Ovary (tissue), 9 donors: ENCODE data around the gene NAV2. TPM values are rescaled to one million over a fixed set of nuclear protein-coding genes. Genes with fewer than 3 reads are reported as not detected.

Experiments
- DNase-seq, 5 donors: peaks; one replicate each; pipeline ENCODE4 v3.0.0-alpha.2; 2019 to 2020
- H3K27ac ChIP-seq, 2 donors: fragments of 200-600 bp; one replicate each; pipeline versions ENCODE4 v1.5.1 to v1.8.0; 2019 to 2022
- H3K27me3 ChIP-seq: fragments of 200-600 bp; one replicate; pipeline ENCODE4 v1.8.0; 2022
- H3K36me3 ChIP-seq: fragments of 200-600 bp; sonication (generic); one replicate; pipeline ENCODE4 v1.5.1; 2019
- H3K4me1 ChIP-seq: one replicate; pipeline ENCODE4 v1.8.1; 2013; ENCODE audit warnings: mild to moderate bottlenecking, moderate library complexity; ENCODE audit not compliant: insufficient read depth
- H3K4me3 ChIP-seq: fragments of 200-600 bp; sonication (generic); one replicate; pipeline ENCODE4 v1.5.1; 2017
- H3K9me3 ChIP-seq, 2 donors: fragments of 200-600 bp in 1 of 2; sonication (generic) in 1 of 2; one replicate each; pipeline versions ENCODE4 v1.5.1 to v1.8.1; 2013 to 2019; ENCODE audit warnings: mild to moderate bottlenecking in 1 of 2, moderate library complexity in 1 of 2
- EP300 ChIP-seq: sonication (generic); formaldehyde crosslinking; IDR thresholded peaks from one replicate; pipeline ENCODE4 v1.6.1; 2017; ENCODE audit warnings: antibody characterized with exemption
- POLR2A ChIP-seq: fragments of 450-650 bp; IDR thresholded peaks from one replicate; pipeline ENCODE4 v1.6.1; 2017; ENCODE audit warnings: antibody characterized with exemption, mild to moderate bottlenecking, moderate library complexity
- WGBS, 3 donors: extraction: QIAGEN DNeasy Blood & Tissue Kit in 1 of 3; methylation state at CpG; one replicate each; pipeline versions ENCODE4 v1.1.5 to v1.1.7; 2013 to 2017; 5-methylcytosine and 5-hydroxymethylcytosine counted together
- intact Hi-C, 4 donors: fragments of 100-400 bp; cut with DNase I; formaldehyde crosslinking; loops; one replicate each; pipeline versions ENCODE4 v1.11.0 to v1.15.1; 2022 to 2023
- polyA plus RNA-seq, 2 donors: library from polyadenylated mRNA; stranded (reverse); fragments of 200-250 nt in 1 of 2; fragments of 350-450 nt in 1 of 2; fragmentation: Illumina TruSeq in 1 of 2; extraction: RNeasy Lipid Tissue Mini Kit (QIAGEN cat#74804) in 1 of 2; gene quantifications; one replicate each; pipeline ENCODE4 v1.2.3, GENCODE V29; 2013 to 2014
- total RNA-seq, 7 donors: library from RNA; depleted of rRNA in 2 of 7; stranded (reverse); fragments of >200 nt in 2 of 7; fragmentation: NEBNext Ultra II Directional in 3 of 7; extraction: Animal tissue kit (Norgen Biotek cat#: 25700) in 3 of 7; gene quantifications; one replicate each; pipeline versions ENCODE4 v1.1.0 to v1.2.4, GENCODE V29; 2016 to 2023
- TF ChIP-seq, protein P1 (sequence below), 3 donors: fragments of 450-650 bp in 2 of 3; fragments of 200-600 bp in 1 of 3; IDR thresholded peaks; one replicate each; pipeline versions ENCODE4 v1.5.1 to v1.8.0; 2016 to 2022; ENCODE audit warnings: antibody characterized with exemption in 3 of 3, mild to moderate bottlenecking in 1 of 3
- donor health status: DM: no; HTN: no; CAD: no; lungs with moderate emphysema.
- donor health status: DM: no; HTN: no; CAD: no.
- donor health status: Bipolar disorder and iron deficiency.
- donor health status: DM: yes; HTN: yes; CAD: no.
- donor health status: DM: no; HTN: no; CAD: no.
- donor health status: DM: yes; HTN: yes; CAD: no.

The NAV2 gene
- total and polyA plus RNA-seq, 9 donors: 2.9 to 14.1 (median 7.8) TPM

DNA sequence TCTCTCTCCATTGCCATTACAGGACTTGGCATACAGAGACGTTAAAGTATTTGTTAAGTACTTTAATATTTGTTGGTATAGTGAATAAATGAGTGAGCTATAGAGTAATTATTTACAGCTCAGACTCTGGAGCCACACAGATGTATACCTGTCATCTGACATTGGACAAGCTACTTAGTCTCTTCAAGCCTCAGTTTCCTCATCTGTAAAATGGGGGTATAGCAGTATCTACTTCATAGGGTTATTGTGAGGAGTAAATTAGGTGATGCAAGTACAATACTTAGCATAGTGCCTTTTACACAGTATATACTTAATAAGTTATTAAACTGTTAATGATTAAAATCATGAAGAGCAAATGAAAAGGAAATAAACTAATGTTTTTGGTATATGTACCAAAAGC is 203.2 kb downstream of the NAV2 start:
- Histone ChIP-seq H3K27ac (no peak overlapping the region), H3K9me3 (no peaks in the 10 kb centered on the region), H3K36me3 (no peaks in the 10 kb centered on the region), H3K27me3 (no peaks in the 10 kb centered on the region), H3K4me1 (peaks cover 26% of the 10 kb centered on the region), H3K4me3 (no peak overlapping the region)
- intact Hi-C loops: no loop called here
- WGBS, 3 donors: 83 to 97% (median 90%) methylated on average over 1 of the region's 1 CpG
- TF ChIP-seq EP300 (no peak), POLR2A (no peak)
- TF ChIP-seq, protein P1, sequence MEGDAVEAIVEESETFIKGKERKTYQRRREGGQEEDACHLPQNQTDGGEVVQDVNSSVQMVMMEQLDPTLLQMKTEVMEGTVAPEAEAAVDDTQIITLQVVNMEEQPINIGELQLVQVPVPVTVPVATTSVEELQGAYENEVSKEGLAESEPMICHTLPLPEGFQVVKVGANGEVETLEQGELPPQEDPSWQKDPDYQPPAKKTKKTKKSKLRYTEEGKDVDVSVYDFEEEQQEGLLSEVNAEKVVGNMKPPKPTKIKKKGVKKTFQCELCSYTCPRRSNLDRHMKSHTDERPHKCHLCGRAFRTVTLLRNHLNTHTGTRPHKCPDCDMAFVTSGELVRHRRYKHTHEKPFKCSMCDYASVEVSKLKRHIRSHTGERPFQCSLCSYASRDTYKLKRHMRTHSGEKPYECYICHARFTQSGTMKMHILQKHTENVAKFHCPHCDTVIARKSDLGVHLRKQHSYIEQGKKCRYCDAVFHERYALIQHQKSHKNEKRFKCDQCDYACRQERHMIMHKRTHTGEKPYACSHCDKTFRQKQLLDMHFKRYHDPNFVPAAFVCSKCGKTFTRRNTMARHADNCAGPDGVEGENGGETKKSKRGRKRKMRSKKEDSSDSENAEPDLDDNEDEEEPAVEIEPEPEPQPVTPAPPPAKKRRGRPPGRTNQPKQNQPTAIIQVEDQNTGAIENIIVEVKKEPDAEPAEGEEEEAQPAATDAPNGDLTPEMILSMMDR (IDR thresholded peaks at IDR 0.05): no peak
- DNase-seq: no peak

DNA sequence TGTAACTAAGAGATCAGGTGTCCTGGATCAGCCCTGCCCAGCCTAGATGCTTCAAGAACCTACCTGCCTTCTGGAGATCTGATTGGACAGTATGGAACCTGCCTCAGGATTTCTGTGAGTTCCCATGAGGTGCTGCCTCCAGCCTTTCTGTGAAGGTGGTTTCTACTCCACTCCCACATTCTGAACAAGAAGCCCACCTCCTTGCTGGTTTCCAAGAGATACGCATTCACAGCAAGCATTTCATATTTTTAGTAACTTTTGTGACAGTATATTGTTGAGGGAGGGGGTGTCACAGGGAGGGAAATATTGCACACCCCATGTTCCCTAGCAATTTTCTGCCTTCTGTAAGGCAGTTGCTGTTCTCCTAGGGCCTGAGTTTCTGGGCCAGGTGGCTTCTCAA is 204.4 kb downstream of the NAV2 start:
- no peak overlapping the region for H3K4me3 ChIP-seq
- H3K36me3 ChIP-seq: no peaks in the 10 kb centered on the region
- no peak for DNase-seq
- WGBS, 3 donors: 52 to 98% (median 97%) methylated on average over 1 of the region's 1 CpG
- H3K27ac ChIP-seq: no peak overlapping the region
- H3K4me1 ChIP-seq: peaks cover 16% of the 10 kb centered on the region
- intact Hi-C loops: no loop called here
- no peaks in the 10 kb centered on the region for H3K27me3 ChIP-seq
- TF ChIP-seq POLR2A (no peak), EP300 (no peak)
- TF ChIP-seq, protein P1 (IDR thresholded peaks at IDR 0.05): no peak
- H3K9me3 ChIP-seq: no peaks in the 10 kb centered on the region

DNA sequence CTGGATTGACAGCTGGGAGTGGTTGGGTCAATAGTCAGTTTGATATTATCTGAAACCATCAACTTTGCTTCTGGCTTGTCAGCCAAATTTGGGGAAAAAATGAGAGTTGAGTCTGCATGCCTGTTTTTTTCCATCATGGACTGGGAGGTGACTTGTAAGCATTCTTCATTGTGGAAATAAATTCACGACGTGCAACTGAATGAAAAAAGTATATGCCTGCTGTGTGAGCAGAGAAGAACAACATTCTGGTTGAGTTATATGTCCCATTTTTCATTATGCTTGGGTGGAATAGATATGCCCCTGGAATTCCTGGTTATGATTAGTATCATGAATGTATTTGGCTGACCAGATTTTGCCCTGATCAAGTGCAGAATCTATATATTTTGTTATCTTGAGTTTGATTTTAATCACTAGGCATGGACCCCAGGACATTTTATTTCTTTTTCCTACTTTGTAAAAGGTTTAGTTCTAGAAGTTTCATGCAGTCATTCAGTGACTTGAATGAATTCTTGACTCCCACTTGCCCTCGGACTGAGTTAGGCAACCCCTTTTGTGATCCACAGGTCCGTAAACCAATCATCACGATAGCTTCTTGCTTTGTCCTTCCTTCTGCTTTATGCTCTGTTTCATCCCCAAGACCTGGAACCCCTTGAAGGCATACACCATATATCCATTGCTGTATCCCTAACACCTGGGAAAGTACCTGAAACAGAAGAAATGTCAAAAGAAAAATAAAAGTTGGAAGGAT is 205.8 kb downstream of the NAV2 start:
- TF ChIP-seq EP300: no peak
- no peak for TF ChIP-seq POLR2A
- TF ChIP-seq, protein P1 (IDR thresholded peaks at IDR 0.05): no peak
- H3K4me3 ChIP-seq: no peak overlapping the region
- DNase-seq: no peak
- 86 to 89% (median 87%) methylated on average over 5 of the region's 5 CpGs for WGBS, 3 donors
- H3K27ac ChIP-seq: no peak overlapping the region
- H3K36me3 ChIP-seq: no peaks in the 10 kb centered on the region
- H3K4me1 ChIP-seq: peaks cover 10% of the 10 kb centered on the region
- H3K27me3 ChIP-seq: no peaks in the 10 kb centered on the region
- H3K9me3 ChIP-seq: no peaks in the 10 kb centered on the region
- intact Hi-C loops: no loop called here

DNA sequence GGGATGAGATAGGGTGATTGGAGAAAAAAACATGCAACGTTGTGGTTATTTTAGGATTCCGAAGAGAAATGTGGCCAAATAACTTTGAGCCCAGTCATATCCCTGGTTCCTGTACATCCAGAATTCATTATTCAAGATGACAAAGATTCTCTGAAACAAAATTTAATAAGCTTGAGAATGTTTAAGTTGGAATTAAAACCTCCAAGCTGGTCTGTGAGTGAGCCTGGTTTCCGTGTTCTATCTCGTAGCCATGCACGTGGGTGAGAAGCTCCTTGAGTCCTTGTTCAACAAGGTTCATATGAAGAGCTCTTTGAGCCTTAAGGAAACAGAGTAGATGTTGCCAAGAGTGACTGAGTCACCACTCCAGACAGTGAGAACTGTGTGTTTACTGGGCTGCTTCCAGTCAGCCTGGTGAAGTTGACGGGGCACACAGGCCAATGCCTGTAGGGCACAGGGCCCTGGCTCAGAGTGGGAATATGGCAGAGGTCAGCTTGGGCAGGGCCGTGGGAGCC is 206.5 kb downstream of the NAV2 start:
- no peak overlapping the region for H3K4me3 ChIP-seq
- 48 to 67% (median 49%) methylated on average over 7 of the region's 7 CpGs for WGBS, 3 donors
- no peak for DNase-seq

More for the DNA sequence above, 206.5 kb downstream of the NAV2 start:
- intact Hi-C loops: no loop called here
- H3K4me1 ChIP-seq: peaks cover 4% of the 10 kb centered on the region
- H3K27ac ChIP-seq: no peak overlapping the region
- H3K36me3 ChIP-seq: no peaks in the 10 kb centered on the region
- TF ChIP-seq, protein P1 (IDR thresholded peaks at IDR 0.05): no peak
- TF ChIP-seq EP300 (no peak), POLR2A (no peak)
- no peaks in the 10 kb centered on the region for H3K27me3 ChIP-seq
- no peaks in the 10 kb centered on the region for H3K9me3 ChIP-seq
